ENCODE data around the gene CA6.
"Not testable (repeated sequence)": the region's sequence is repeated elsewhere in the genome, so short reads cannot be mapped to it uniquely, and the experiment has no call there.

The CA6 gene

GRCh38 chr1:8945568-8945967 lies at the start of gene CA6:
TSS of gene CA6 (plus strand) at chr1:8945868. CDS start at chr1:8945887, 19 bp downstream.
- DNase-seq (ENCODE audit: low spot score) = no peak

GRCh38 chr1:8896775-8897174 lies 48.9 kb upstream of the CA6 start:
- DNase-seq (ENCODE audit: low spot score) = not testable (repeated sequence)

GRCh38 chr1:8897505-8897904 lies 48.2 kb upstream of the CA6 start:
- not testable (repeated sequence) for DNase-seq (ENCODE audit: low spot score)

GRCh38 chr1:8898418-8898817 lies 47.2 kb upstream of the CA6 start:
- DNase-seq (ENCODE audit: low spot score) = not testable (repeated sequence)

- no peak for DNase-seq (ENCODE audit: low spot score)
These were observed 46.6 kb upstream of the CA6 start for GRCh38 chr1:8899046-8899445.

- not testable (repeated sequence) for DNase-seq (ENCODE audit: low spot score)
These were observed 45.0 kb upstream of the CA6 start for GRCh38 chr1:8900684-8901083.

GRCh38 chr1:8902765-8903164 lies 42.9 kb upstream of the CA6 start:
- no peak for DNase-seq (ENCODE audit: low spot score)

GRCh38 chr1:8903410-8903809 lies 42.3 kb upstream of the CA6 start:
- no peak for DNase-seq (ENCODE audit: low spot score)

GRCh38 chr1:8903908-8904650 lies 41.6 kb upstream of the CA6 start:
- peak; percentile 39 for DNase-seq (ENCODE audit: low spot score)

GRCh38 chr1:8905582-8906191 lies 40.0 kb upstream of the CA6 start:
- no peak for DNase-seq (ENCODE audit: low spot score)

GRCh38 chr1:8908388-8909151 lies 37.1 kb upstream of the CA6 start:
- DNase-seq (ENCODE audit: low spot score) = no peak

GRCh38 chr1:8910331-8910730 lies 35.3 kb upstream of the CA6 start:
- no peak for DNase-seq (ENCODE audit: low spot score)

GRCh38 chr1:8910914-8911313 lies 34.8 kb upstream of the CA6 start:
- DNase-seq (ENCODE audit: low spot score) = no peak

GRCh38 chr1:8911416-8912309 lies 34.0 kb upstream of the CA6 start:
- DNase-seq (ENCODE audit: low spot score) = no peak

GRCh38 chr1:8913457-8913856 lies 32.2 kb upstream of the CA6 start:
- no peak for DNase-seq (ENCODE audit: low spot score)

GRCh38 chr1:8914466-8914865 lies 31.2 kb upstream of the CA6 start:
- no peak for DNase-seq (ENCODE audit: low spot score)

GRCh38 chr1:8915446-8915845 lies 30.2 kb upstream of the CA6 start:
- DNase-seq (ENCODE audit: low spot score) = no peak

GRCh38 chr1:8917536-8917935 lies 28.1 kb upstream of the CA6 start:
- DNase-seq (ENCODE audit: low spot score) = not testable (repeated sequence)

- no peak for DNase-seq (ENCODE audit: low spot score)
These were observed 22.7 kb upstream of the CA6 start for GRCh38 chr1:8922962-8923361.

- no peak for DNase-seq (ENCODE audit: low spot score)
These were observed 20.3 kb upstream of the CA6 start for GRCh38 chr1:8925406-8925805.

GRCh38 chr1:8925960-8926359 lies 19.7 kb upstream of the CA6 start:
- no peak for DNase-seq (ENCODE audit: low spot score)
